Hepatocyte (in vitro differentiated cells): ENCODE measurements around the gene PSMF1. TPM values are rescaled to one million over a fixed set of nuclear protein-coding genes. Genes with fewer than 3 reads are reported as not detected.

Experiments
- DNase-seq: peaks from one replicate; pipeline ENCODE4 v3.0.0-alpha.2; 2016; ENCODE audit warnings: low spot score
- H2AFZ ChIP-seq: fragments of 200-600 bp; sonication (generic); 2 replicates; pipeline ENCODE4 v1.6.0; 2016; ENCODE audit warnings: antibody characterized with exemption, mild to moderate bottlenecking
- H3K27ac ChIP-seq: fragments of 200-600 bp; sonication (generic); 2 replicates; pipeline ENCODE4 v1.5.1; 2016; ENCODE audit warnings: mild to moderate bottlenecking
- H3K27me3 ChIP-seq: fragments of 200-600 bp; sonication (generic); 2 replicates; pipeline ENCODE4 v1.6.1; 2016
- H3K36me3 ChIP-seq: fragments of 200-600 bp; sonication (generic); replicated peaks from 2 replicates; pipeline ENCODE4 v1.5.1; 2016; ENCODE audit warnings: low read depth; ENCODE audit not compliant: insufficient read depth
- H3K4me1 ChIP-seq: fragments of 200-600 bp; sonication (generic); 2 replicates; pipeline ENCODE4 v1.5.1; 2016; ENCODE audit warnings: mild to moderate bottlenecking, moderate library complexity; ENCODE audit not compliant: insufficient read depth
- H3K4me2 ChIP-seq: fragments of 200-600 bp; sonication (generic); 2 replicates; pipeline ENCODE4 v1.6.0; 2016
- H3K4me3 ChIP-seq: fragments of 200-600 bp; sonication (generic); 2 replicates; pipeline ENCODE4 v1.5.1; 2016; ENCODE audit warnings: mild to moderate bottlenecking
- H3K79me2 ChIP-seq: fragments of 200-600 bp; sonication (generic); 2 replicates; pipeline ENCODE4 v1.6.0; 2017; ENCODE audit warnings: mild to moderate bottlenecking
- H3K9me2 ChIP-seq: fragments of 200-600 bp; sonication (generic); replicated peaks from 2 replicates; pipeline ENCODE4 v1.6.0; 2017; ENCODE audit warnings: mild to moderate bottlenecking; ENCODE audit not compliant: insufficient read depth
- H3K9me3 ChIP-seq: fragments of 200-600 bp; sonication (generic); 2 replicates; pipeline ENCODE4 v1.5.1; 2016; ENCODE audit warnings: low read depth, mild to moderate bottlenecking
- H4K20me1 ChIP-seq: fragments of 200-600 bp; sonication (generic); 2 replicates; pipeline ENCODE4 v1.6.0; 2016; ENCODE audit warnings: mild to moderate bottlenecking; ENCODE audit not compliant: insufficient read depth, poor library complexity, severe bottlenecking
- EZH2 ChIP-seq: fragments of 200-600 bp; sonication (generic); IDR thresholded peaks from 2 replicates; pipeline ENCODE4 v1.6.1; 2016; ENCODE audit warnings: antibody characterized with exemption, mild to moderate bottlenecking, borderline replicate concordance
- EZH2phosphoT487 ChIP-seq: fragments of 200-600 bp; sonication (generic); IDR thresholded peaks from one replicate; pipeline ENCODE4 v1.6.1; 2018; ENCODE audit warnings: antibody characterized with exemption, mild to moderate bottlenecking, low read depth, moderate library complexity; ENCODE audit not compliant: unreplicated experiment, severe bottlenecking
- WGBS: methylation state at CpG from one replicate; pipeline ENCODE4 v1.1.6; 2016; ENCODE audit warnings: low lambda C conversion rate; ENCODE audit errors: missing lambda C conversion rate; 5-methylcytosine and 5-hydroxymethylcytosine counted together
- polyA plus RNA-seq: library from polyadenylated mRNA; unstranded; fragments of >200 nt; fragmentation: Nextera tagmentation; extraction: Ambion mirVana; gene quantifications from 2 replicates; pipeline ENCODE4 v1.2.1, GENCODE V29; 2016
- total RNA-seq: library from RNA; depleted of rRNA; stranded (reverse); fragments of >200 nt; gene quantifications from 2 replicates; pipeline ENCODE4 v1.2.3, GENCODE V29; 2014
- TF ChIP-seq, protein P1 (sequence below): fragments of 200-600 bp; sonication (generic); IDR thresholded peaks from 2 replicates; pipeline ENCODE4 v1.5.1; 2016; ENCODE audit warnings: antibody characterized with exemption, mild to moderate bottlenecking; ENCODE audit not compliant: poor library complexity

The PSMF1 gene
- total and polyA plus RNA-seq, 2 experiments from 2014 or later, result 97.3 to 126 TPM

DNA sequence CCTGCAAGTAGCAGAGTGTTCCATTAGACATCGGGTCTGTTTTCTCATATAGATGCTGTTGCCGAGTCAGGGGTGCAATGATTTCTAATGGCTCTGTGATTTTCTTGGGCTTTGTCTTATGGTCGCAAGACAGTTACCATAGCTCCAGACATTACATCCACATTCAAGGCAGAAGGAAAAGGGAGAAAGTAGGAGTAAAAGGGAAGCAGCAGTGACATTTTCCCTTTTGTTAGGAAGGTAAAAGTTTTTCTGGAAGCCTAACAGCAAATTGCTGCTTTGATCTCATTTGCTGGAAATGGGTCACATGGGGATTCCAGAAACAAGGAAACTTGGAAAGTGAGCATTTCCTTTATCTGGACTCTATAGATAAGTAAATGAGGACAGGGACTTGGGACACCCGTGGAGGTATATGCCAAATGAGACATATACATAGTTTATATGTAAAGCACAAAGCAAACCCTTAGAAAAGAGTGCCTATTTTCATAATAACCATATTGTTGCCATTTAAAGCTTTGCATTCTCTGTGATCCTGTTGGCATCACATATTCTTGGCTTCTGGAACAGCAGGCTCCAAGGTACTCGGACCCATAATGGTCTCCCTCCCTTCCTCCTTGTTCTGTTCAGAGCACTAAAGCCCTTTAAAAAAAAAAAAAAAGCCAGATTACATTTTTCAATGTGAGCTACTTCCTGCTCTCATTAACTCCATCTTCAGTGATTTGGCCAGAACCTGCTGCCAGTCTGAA lies 84.5 kb downstream of the PSMF1 start, which contains the start of gene C20orf202:
Gene C20orf202 (plus strand): TSS at position 693 of the 743 bp plus-strand sequence. CDS start 132 bp downstream, outside the sequence.
- no peaks in the 10 kb centered on the region for H3K9me2 ChIP-seq
- no peak for DNase-seq
- WGBS, result 77% methylated on average over 5 of the region's 5 CpGs
- H3K4me1 ChIP-seq, result no peaks in the 10 kb centered on the region
- no peak within 1 kb of the TSS for H3K4me3 ChIP-seq
- no peaks in the 10 kb centered on the region for H3K36me3 ChIP-seq
- no peak within 1 kb of the TSS for H2AFZ ChIP-seq
- no peaks in the 10 kb centered on the region for H3K79me2 ChIP-seq
- no peaks in the 10 kb centered on the region for H4K20me1 ChIP-seq
- no peak for TF ChIP-seq EZH2
- no peak for TF ChIP-seq EZH2phosphoT487
- TF ChIP-seq, protein P1, sequence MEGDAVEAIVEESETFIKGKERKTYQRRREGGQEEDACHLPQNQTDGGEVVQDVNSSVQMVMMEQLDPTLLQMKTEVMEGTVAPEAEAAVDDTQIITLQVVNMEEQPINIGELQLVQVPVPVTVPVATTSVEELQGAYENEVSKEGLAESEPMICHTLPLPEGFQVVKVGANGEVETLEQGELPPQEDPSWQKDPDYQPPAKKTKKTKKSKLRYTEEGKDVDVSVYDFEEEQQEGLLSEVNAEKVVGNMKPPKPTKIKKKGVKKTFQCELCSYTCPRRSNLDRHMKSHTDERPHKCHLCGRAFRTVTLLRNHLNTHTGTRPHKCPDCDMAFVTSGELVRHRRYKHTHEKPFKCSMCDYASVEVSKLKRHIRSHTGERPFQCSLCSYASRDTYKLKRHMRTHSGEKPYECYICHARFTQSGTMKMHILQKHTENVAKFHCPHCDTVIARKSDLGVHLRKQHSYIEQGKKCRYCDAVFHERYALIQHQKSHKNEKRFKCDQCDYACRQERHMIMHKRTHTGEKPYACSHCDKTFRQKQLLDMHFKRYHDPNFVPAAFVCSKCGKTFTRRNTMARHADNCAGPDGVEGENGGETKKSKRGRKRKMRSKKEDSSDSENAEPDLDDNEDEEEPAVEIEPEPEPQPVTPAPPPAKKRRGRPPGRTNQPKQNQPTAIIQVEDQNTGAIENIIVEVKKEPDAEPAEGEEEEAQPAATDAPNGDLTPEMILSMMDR, result no peak
- no peak within 1 kb of the TSS for H3K27ac ChIP-seq
- no peak within 1 kb of the TSS for H3K4me2 ChIP-seq
- no peaks in the 10 kb centered on the region for H3K9me3 ChIP-seq
- no peaks in the 10 kb centered on the region for H3K27me3 ChIP-seq

DNA sequence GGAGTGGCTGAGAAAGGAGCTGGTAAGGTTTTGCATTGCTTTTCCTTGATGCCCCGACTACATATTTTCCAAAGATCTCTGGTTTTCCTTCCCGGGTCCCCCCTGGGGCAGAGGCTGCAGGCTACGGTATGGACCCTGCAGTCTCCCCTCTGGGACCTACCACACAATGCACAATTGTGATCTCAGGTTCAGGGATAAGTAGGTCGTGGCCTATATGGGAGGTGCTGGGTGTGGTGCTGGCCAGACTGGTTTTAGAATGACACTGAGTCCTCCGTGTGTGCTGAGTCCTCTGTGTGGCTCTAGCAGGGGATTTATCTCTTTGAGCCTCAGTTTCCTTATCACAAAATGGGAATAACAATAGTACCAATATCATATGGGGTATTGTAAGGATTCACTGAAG lies 85.2 kb downstream of the PSMF1 start:
- H3K27me3 ChIP-seq, result no peaks in the 10 kb centered on the region
- TF ChIP-seq EZH2, result no peak
- TF ChIP-seq, protein P1, result no peak
- TF ChIP-seq EZH2phosphoT487, result no peak
- no peaks in the 10 kb centered on the region for H3K9me2 ChIP-seq
- no peaks in the 10 kb centered on the region for H4K20me1 ChIP-seq
- no peak overlapping the region for H3K4me3 ChIP-seq
- no peak for DNase-seq
- H3K27ac ChIP-seq, result no peak overlapping the region
- 59% methylated on average over 5 of the region's 5 CpGs for WGBS
- H3K9me3 ChIP-seq, result no peaks in the 10 kb centered on the region
- no peaks in the 10 kb centered on the region for H3K36me3 ChIP-seq
- H3K4me2 ChIP-seq, result no peak overlapping the region
- no peak overlapping the region for H2AFZ ChIP-seq
- H3K79me2 ChIP-seq, result no peaks in the 10 kb centered on the region
- no peaks in the 10 kb centered on the region for H3K4me1 ChIP-seq

DNA sequence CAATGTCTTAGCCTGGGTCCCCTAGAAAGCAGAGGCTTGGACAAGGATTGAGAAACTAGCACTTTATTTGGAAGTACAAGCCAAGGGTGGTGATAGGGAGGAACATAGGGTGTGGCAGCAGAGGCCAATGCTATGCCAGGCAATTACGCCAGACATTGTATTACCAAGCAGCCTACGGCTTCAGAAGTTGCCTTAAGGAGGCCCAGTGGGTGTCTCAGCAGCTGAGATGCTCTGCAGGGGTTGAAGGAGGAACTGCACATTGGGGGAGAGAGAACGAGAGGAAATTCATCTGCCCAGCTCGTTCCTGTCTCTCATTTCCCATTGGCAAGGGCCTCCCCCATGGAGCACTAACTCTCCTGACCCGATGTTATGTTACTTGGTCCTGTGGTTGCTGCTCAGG lies 85.7 kb downstream of the PSMF1 start:
- no peak for DNase-seq
- Histone ChIP-seq H3K4me1 (no peaks in the 10 kb centered on the region), H2AFZ (no peak overlapping the region), H3K9me2 (no peaks in the 10 kb centered on the region), H3K9me3 (no peaks in the 10 kb centered on the region), H3K36me3 (no peaks in the 10 kb centered on the region), H3K79me2 (no peaks in the 10 kb centered on the region), H3K4me3 (no peak overlapping the region), H4K20me1 (no peaks in the 10 kb centered on the region), H3K27ac (no peak overlapping the region), H3K4me2 (no peak overlapping the region), H3K27me3 (no peaks in the 10 kb centered on the region)
- 87% methylated on average over 5 of the region's 5 CpGs for WGBS
- TF ChIP-seq, protein P1, result no peak
